ENCODE measurements around the gene PHLPP1.

Gene PHLPP1

GRCh38 chr18:62741118-62741566, 25.8 kb downstream of the PHLPP1 start:
- DNase-seq (ENCODE audit: low read depth, low spot score): no peak

DNA sequence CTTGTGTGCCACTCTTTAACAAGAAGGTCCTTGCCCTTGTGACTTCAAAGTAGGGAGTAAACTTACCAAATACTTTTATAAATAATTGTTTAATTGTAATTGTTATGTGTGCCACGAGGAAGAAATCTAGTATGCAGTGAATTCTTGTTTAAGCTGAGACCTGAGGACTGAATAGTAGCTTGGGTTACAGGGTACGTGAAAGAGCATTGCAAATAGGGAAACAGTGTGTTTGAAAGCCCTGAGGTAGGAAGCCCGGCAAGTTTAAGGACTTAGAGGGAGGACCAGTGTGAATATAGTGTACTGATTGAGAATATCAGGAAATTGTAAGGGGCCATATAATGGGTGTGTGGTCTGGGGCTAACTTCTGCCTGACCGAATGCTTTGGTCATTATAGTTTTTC, 26.2 kb downstream of the PHLPP1 start:
- DNase-seq (ENCODE audit: low read depth, low spot score): no peak

GRCh38 chr18:62744076-62744968, 29.0 kb downstream of the PHLPP1 start:
- DNase-seq (ENCODE audit: low read depth, low spot score): no peak

GRCh38 chr18:62745089-62745751, 29.9 kb downstream of the PHLPP1 start:
- no peak for DNase-seq (ENCODE audit: low read depth, low spot score)

DNA sequence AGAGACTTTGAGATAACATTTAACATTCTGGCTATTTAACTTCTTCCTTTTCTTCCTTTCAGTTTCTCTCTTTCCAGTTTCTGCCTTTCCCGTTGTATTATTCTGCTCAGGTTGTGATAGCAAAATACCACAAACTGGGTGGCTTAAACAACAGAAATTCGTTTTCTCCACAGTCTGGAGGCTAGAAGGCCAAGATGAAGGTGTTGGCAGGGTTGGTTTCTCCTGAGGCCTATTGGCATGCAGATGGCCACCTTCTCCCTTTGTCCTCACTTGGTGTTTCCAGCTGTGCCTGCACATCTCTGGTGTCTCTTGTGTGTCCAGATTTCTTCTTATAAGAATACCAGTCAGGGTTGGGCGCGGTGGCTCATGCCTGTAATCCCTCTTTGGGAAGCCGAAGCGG, 34.0 kb downstream of the PHLPP1 start:
- no peak for DNase-seq (ENCODE audit: low read depth, low spot score)

DNA sequence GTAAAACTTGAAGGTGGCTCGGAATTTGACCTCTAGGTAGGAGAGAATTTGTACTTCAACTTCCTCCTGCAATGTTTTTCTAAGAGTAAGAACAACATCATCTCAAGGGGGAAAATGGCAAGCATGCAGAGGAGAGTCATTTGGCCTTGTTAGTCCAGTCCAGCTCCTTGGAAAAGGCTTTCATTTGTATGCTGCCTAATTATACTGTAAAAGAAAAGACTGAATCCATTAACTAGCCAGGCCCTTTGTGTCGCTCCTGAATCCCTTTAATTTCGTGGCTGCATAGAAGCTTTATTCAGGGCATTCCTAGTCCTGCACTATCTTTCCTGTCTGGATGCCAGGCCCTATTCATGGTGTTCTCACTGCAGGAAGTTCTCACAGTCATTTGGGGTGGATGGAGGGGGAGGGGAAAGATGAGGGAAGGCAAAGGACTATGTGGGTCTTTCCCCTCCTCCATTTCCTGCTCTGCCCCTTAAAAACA, 36.0 kb downstream of the PHLPP1 start:
- no peak for DNase-seq (ENCODE audit: low read depth, low spot score)

DNA sequence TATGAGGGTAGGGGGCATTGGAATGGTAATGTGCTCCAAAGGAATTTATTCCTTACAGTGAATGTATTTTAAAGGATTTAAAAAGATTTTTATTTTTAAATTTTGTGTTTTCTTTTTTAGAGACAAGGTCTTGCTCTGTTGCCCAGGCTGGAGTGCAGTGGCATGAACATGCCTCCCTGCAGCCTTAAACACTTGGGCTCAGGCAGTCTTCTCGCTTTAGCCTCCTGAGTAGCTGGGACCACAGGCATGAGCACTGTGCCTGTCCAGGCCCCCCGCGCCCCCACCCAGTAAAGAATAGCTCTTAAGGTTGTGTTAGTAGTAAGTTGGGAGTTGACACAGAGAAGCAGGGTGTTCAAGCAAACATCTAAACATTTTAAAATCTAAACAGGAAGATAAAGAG, 36.6 kb downstream of the PHLPP1 start:
- no peak for DNase-seq (ENCODE audit: low read depth, low spot score)

- no peak for DNase-seq (ENCODE audit: low read depth, low spot score)
Observed at GRCh38 chr18:62754026-62754425, 38.7 kb downstream of the PHLPP1 start.

DNA sequence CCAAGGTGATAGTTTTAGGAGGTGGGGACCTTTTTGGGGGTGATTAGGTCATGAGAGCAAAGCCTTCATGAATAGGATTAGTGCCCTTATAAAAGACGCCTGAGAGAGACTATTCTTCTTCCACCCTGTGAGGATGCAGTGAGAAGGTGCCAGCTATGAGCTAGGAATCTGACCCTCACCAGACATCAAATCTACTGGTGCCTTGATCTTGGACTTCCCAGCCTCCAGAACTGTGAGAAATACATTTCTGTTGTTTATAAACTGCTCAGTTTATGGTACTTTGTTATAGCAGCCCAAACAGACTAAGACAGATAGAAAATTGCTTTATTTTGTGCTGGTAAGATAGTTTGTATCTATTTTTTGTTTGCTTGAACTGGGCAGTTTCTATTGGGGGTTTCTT, 40.1 kb downstream of the PHLPP1 start:
- DNase-seq (ENCODE audit: low read depth, low spot score): no peak

- DNase-seq (ENCODE audit: low read depth, low spot score): no peak
Observed at GRCh38 chr18:62755946-62756345, 40.6 kb downstream of the PHLPP1 start.

DNA sequence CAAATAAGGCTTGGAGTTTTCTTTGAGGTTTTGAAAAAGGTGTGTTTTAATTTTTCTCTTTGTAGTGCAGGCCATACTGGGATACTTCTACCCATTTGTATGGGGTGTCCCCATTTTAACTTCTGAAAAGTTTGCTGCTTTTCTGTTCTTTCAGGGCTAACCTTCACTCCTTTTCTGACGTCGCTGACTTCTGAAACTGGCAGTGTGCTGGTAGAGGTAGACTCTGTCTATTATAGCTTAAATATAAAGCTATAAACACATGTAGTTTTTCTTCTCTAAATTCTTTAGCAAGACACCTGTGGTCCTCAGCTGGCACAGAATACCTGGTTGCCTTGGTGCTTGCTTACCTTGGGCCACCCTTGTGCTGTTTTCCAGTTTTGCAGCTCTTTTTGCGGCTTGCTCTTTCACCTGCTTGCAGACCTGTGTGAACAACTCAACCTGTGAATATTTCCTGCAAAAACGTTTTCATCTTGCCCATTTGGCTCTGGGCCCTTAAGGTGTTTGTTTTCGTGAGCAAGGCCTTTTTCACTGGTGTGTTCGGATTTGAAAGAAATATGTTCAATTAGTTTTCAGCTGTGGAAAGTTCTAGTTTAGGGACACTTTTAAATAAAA, 42.2 kb downstream of the PHLPP1 start:
- DNase-seq (ENCODE audit: low read depth, low spot score): no peak

DNA sequence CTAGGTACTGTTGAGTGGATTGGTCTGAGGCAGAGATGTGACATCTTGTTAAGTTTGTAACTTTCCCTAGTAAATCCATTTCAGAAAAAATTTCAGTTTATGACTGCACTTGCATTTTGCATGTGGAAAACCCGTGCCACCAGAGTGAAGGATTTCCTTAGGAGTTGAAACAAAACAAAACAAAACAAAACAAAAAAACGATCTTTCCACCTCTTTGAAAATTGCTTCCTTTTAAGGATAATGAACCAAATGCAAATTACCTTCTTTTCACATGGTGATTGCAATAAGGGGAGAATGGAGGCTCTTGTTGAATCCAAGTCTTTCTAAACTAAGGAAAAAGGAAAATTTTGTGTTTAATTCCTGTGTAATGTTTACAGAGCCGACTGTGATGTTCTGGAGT, 43.2 kb downstream of the PHLPP1 start:
- no peak for DNase-seq (ENCODE audit: low read depth, low spot score)

GRCh38 chr18:62759704-62760402, 44.5 kb downstream of the PHLPP1 start:
- no peak for DNase-seq (ENCODE audit: low read depth, low spot score)

- no peak for DNase-seq (ENCODE audit: low read depth, low spot score)
Observed at GRCh38 chr18:62760403-62760734, 45.0 kb downstream of the PHLPP1 start.

GRCh38 chr18:62763101-62763521, 47.8 kb downstream of the PHLPP1 start:
- no peak for DNase-seq (ENCODE audit: low read depth, low spot score)

- no peak for DNase-seq (ENCODE audit: low read depth, low spot score)
Observed at GRCh38 chr18:62766266-62766665, 50.9 kb downstream of the PHLPP1 start.

DNA sequence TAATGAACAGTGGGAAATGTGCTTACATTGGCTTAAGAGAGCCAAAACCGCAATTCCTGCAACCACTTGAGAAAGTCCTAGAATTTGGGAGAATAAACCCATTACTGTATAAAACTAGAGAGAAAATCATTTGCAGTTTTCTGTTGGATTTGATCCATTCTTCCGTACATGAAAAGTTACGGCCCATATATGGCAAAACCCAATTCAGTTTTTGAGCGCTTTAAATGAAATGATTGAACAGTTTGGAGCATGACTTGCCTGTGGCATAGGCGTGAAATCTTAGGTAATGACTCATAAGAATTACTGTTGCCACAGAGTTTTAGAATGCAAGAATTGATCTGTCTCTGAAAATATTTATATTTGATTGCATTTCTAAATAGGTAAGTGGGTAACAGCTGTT, 52.0 kb downstream of the PHLPP1 start:
- no peak for DNase-seq (ENCODE audit: low read depth, low spot score)

DNA sequence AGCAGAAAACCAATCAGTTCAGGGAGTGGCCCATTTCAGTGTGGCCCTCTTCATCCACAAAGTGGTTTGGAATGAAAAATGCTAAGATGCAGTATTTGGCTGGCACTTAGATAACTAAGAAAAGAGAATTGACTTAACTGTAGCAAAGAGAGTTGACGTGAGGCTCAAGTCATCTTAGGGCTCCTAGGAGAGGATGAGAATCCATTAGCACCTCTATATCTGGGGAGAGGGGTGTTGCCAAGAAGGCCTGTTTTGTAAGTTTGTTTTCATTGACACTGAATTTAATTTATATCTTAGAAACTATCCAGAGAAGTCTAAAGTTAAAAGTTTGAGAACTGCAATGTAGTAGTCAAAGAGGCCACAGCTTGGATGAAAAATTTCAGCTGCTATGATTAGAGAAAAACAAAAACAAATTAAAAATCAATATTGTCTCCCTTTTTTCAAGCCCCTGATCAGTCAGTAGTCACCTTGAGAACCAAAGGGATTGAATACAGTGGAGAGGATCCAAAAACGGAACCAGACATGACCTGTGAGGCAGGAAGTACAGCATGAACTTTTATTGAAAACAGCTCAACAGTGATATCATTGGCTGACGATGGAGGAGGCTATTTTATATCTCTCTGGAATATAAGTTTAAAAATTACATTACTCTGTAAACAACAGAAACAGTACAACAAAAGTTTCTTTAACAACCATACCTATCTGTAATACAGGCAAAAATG, 52.7 kb downstream of the PHLPP1 start:
- no peak for DNase-seq (ENCODE audit: low read depth, low spot score)

DNA sequence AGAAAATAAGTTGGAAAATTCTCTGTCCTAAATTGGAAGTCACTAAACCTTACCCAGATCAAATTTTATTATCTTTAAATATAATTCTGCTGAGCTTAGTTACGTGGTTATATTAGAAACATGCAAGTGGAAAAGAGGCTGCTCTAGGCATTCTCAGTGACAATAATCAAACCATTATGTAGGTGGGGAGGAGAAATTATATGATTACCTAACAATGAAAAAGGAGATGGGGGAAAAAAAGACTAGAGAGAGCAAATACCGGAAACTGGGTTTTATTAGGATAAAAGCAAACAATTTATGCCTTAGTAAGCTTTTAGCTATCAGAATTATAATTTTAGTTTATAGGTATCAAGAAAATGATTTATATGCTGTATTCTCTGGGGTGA, 53.2 kb downstream of the PHLPP1 start:
- DNase-seq (ENCODE audit: low read depth, low spot score): no peak

- DNase-seq (ENCODE audit: low read depth, low spot score): no peak
Observed at GRCh38 chr18:62769216-62769615, 53.9 kb downstream of the PHLPP1 start.
